ENCODE data around the gene TM7SF3.
"Not testable (repeated sequence)": the region's sequence is repeated elsewhere in the genome, so short reads cannot be mapped to it uniquely, and the experiment has no call there.

Gene TM7SF3

DNA sequence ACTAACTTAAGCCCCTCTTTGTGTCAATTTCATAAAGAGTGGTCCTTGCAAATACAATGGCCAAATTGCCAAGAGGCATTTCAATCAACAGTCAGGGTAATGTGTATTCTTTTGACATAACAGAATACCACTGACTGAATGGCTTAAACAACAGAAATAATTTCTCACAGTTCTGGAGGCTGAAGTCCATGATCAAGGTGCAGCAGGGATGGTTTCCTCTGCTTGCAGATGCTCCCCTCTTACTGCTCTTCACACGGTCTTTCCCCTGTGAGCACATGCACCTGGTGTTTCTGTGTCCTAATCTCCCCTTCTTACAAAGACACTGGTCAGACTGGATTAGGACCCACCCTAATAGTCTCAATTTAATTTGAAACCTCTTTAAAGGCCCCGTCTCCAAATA lies 44.0 kb downstream of the TM7SF3 start:
- no peak overlapping the region for H3K27ac ChIP-seq
- DNase-seq (ENCODE audit: low spot score): no peak
- TF ChIP-seq, protein P1, sequence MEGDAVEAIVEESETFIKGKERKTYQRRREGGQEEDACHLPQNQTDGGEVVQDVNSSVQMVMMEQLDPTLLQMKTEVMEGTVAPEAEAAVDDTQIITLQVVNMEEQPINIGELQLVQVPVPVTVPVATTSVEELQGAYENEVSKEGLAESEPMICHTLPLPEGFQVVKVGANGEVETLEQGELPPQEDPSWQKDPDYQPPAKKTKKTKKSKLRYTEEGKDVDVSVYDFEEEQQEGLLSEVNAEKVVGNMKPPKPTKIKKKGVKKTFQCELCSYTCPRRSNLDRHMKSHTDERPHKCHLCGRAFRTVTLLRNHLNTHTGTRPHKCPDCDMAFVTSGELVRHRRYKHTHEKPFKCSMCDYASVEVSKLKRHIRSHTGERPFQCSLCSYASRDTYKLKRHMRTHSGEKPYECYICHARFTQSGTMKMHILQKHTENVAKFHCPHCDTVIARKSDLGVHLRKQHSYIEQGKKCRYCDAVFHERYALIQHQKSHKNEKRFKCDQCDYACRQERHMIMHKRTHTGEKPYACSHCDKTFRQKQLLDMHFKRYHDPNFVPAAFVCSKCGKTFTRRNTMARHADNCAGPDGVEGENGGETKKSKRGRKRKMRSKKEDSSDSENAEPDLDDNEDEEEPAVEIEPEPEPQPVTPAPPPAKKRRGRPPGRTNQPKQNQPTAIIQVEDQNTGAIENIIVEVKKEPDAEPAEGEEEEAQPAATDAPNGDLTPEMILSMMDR (conservative IDR thresholded peaks at IDR 0.05; ENCODE audit: low read depth): no peak
- POLR2A ChIA-PET (ENCODE audit: low non-redundant PET): no interaction called here
- CTCF ChIA-PET: no interaction called here

DNA sequence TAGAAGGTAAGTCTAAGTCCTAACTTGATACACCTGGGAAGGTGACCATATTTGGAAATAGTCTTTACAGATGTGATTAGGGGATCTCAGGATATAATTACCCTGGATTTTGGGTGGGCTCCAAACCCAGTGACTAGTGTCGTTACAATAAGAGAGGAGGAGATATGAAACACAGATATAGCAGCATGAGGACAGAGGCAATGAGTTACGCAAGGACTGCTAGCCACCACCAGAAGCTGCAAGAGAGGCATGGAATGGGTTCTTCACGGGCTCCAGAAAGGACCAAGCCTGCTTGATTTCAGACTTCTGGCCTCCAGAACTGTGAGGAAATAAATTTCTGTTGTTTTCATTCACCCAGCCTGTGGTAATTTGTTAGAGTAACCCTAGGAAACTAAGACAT lies 47.3 kb downstream of the TM7SF3 start:
- DNase-seq (ENCODE audit: low spot score): no peak
- CTCF ChIA-PET: no interaction called here
- no peak overlapping the region for H3K27ac ChIP-seq
- TF ChIP-seq, protein P1 (conservative IDR thresholded peaks at IDR 0.05; ENCODE audit: low read depth): no peak
- POLR2A ChIA-PET (ENCODE audit: low non-redundant PET): no interaction called here

DNA sequence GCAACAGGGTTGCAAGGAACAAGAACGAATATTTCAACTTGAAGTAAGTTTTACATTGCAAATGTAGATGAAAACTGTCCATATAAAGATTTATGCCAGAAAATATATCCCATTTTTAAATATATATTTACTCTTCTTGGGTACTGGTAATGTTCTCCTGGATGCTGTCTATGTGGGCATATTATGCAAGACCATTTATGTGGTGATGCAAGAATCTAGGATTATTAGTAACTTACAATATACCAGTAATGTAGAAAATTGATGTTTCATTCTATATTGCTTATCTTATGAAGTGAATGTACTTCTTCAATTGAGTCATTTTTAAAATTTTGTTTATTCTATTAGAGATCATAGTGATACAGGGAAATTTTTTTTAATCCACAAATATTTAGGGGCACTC lies 50.8 kb downstream of the TM7SF3 start:
- POLR2A ChIA-PET (ENCODE audit: low non-redundant PET): no interaction called here
- CTCF ChIA-PET: no interaction called here
- DNase-seq (ENCODE audit: low spot score): no peak
- no peak overlapping the region for H3K27ac ChIP-seq
- TF ChIP-seq, protein P1 (conservative IDR thresholded peaks at IDR 0.05; ENCODE audit: low read depth): no peak

DNA sequence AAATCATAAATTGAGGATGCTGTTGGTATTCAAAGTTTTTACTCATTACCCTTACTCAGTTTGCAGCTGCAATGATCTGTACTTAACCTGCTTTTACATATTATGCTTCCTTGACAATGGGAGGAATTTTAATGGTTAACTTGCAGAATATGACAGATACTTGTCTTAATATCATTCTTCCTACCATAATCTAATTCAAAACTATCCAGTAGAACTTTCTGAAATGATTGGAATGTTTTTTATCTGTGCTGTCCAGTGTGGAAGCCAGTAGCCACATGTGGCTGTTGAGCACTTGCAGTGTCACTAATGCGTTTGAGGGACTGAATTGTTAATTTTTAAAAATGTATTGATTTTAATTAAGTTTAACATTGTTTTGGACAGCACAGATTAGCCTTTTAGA lies 52.4 kb downstream of the TM7SF3 start:
- ChIA-PET CTCF (no interaction called here), POLR2A (ENCODE audit: low non-redundant PET) (no interaction called here)
- no peak for DNase-seq (ENCODE audit: low spot score)
- no peak overlapping the region for H3K27ac ChIP-seq
- TF ChIP-seq, protein P1 (conservative IDR thresholded peaks at IDR 0.05; ENCODE audit: low read depth): no peak

DNA sequence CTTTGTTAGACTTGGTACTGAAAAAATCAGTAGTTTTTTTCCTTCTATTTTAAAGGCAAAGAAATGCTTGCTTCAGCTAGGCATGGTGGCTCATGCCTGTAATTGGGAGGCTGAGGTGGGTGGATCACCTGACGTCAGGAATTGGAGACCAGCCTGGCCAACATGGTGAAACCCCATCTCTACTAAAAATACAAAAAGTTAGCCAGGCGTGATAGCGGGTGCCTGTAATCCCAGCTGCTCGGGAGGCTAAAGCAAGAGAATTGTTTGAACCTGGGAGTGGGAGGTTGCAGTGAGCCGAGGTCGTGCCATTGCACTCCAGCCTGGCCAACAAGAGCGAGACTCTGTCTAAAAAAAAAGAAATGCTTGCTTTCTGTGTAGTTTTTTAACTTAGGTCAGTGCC lies 52.8 kb downstream of the TM7SF3 start:
- DNase-seq (ENCODE audit: low spot score); POLR2A ChIA-PET (ENCODE audit: low non-redundant PET); CTCF ChIA-PET; H3K27ac ChIP-seq: not testable (repeated sequence)

DNA sequence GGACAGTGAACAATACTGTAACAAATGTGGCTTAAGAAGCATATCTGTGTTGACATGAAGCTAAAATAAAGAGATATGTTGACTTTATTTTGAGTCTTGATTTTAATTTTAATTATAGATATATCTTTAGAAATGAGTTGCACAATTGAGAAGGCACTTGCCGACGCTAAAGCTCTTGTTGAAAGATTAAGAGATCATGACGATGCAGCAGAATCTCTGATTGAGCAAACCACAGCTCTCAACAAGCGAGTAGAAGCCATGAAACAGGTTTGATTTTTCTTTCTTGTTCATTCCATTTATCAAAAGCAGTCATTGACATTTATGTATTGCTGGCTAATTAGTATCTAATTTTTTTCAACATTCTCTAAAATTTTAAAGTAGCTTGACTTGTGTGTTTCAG lies 60.2 kb downstream of the TM7SF3 start:
- no peak for DNase-seq (ENCODE audit: low spot score)

DNA sequence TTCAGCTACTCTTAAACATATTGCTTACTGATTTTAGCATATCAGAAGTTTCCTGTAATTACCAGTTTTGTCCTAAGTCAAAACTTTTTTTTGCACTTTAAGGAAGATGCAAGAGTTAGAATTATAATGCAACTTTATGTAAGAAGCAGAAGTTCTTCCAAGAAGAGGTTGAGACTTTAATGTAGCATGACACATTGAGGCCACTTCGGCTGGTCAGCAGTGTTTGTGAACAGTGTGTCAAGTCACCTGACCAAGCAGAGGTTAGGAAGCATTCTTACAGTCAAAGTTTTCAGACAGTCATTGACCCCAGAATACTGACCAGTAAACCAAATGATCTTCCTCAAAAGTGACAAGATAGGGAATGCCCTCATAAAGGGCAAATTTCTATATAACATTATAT lies 60.7 kb downstream of the TM7SF3 start:
- TF ChIP-seq, protein P1 (conservative IDR thresholded peaks at IDR 0.05; ENCODE audit: low read depth): no peak
- no peak overlapping the region for H3K27ac ChIP-seq
- ChIA-PET POLR2A (ENCODE audit: low non-redundant PET) (no interaction called here), CTCF (interaction anchor here (0.7 kb wide), 1 partner anchor 121 kb away, joined by 3 read pairs; no protein-coding TSS in a partner anchor)
- no peak for DNase-seq (ENCODE audit: low spot score)

More for the DNA sequence above, 60.2 kb downstream of the TM7SF3 start:
- no peak overlapping the region for H3K27ac ChIP-seq
- POLR2A ChIA-PET (ENCODE audit: low non-redundant PET): no interaction called here
- TF ChIP-seq, protein P1 (conservative IDR thresholded peaks at IDR 0.05; ENCODE audit: low read depth): no peak
- CTCF ChIA-PET: no interaction called here

Data from RWPE1 (cell line).